Inflammatory macrophage treated with lipopolysaccharide for 1 hour (primary cell): Measurements from ENCODE around the gene EID2B.

Source experiments
- DNase-seq, 2 donors: peaks; one replicate each; pipeline ENCODE4 v3.0.0-alpha.2; 2020 to 2022

The EID2B gene

DNA sequence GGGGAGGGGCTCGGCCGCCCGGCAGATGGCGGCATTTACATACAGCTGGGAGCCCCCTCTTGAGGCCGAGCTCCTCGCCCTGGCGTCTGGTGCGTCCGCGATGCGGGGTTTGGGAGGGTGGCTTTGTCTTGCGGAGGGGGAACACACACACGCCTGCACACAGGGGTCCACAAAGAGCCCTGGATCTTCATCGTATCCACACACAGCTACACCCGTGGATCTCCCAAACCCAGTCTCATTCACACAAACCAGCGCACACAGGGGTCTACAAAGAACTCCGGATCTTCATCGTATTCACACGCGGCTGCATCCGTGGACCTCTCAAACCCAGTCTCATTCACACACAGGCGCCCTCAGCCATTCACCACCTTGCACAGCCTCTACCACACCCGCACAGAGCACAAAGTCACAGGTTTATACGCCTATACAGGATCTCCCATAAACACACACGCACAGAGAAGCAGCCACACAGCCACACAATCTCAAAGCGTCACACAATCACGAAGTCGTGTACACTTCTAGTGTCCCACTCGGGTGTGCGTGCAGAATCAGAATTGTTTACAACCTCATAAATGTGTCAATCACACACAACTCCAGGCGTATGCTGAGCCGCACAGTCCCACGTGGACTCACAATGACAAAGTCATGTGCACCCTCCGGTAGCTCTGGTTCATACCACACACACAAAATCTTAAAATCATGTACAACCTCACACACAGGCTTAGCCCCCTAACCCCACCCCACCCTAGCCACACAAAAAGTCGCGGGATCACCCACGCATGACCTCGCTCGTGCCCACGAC lies 34.5 kb downstream of the EID2B start:
- DNase-seq: no peak

- DNase-seq: no peak
Observed at GRCh38 chr19:39497701-39497995, 35.0 kb downstream of the EID2B start.

- DNase-seq: no peak
Observed at GRCh38 chr19:39496063-39496462, 36.6 kb downstream of the EID2B start.

- no peak for DNase-seq
Observed at GRCh38 chr19:39494661-39495060, 38.0 kb downstream of the EID2B start.

DNA sequence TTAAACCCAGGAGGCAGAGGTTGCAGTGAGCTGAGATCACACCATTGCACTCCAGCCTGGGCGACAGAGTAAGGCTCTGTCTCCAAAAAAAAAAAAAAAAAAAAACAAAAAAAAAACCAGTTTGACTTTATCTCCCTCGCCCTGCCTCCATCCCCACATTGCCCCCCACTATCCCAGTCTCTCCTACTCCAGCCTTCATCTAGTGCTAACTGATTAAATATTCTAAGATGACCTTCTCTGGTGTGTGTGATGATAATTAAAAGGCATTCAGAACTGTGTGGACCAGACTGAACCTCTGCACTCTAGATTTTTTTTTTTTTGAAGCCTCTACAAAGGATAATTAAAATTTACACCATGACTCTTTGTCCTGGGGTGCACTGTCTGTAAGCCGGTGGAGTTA lies 39.9 kb downstream of the EID2B start:
- no peak for DNase-seq

- no peak for DNase-seq
Observed at GRCh38 chr19:39492225-39492624, 40.4 kb downstream of the EID2B start.

- no peak for DNase-seq
Observed at GRCh38 chr19:39489756-39490155, 42.9 kb downstream of the EID2B start.

GRCh38 chr19:39483141-39483540 lies 49.5 kb downstream of the EID2B start:
- no peak for DNase-seq

DNA sequence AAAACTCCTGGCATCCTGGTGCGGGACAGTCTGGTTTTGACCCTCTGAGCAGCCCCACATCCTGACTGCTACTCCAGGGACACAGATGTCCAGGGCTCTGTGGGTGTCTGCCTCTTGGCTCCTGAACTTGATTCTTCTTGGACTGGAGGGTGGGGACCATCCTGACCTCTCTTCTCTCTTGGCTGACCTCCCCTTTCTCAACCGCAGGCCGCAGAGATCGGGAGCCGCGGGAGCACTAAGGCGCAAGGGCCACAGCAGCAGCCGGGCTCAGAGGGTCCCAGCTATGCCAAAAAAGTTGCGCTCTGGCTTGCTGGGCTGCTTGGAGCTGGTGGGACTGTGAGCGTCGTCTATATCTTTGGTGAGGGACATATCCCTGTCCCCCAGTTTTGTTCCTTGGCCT lies 51.0 kb downstream of the EID2B start:
- no peak for DNase-seq

- no peak for DNase-seq
Observed at GRCh38 chr19:39481229-39481545, 51.5 kb downstream of the EID2B start.
